K562 (cell line): Measurements from ENCODE around the gene TEX54. TPM values are rescaled to one million over a fixed set of nuclear protein-coding genes. Genes with fewer than 3 reads are reported as not detected.

Experiments
- CREB1 ChIP-seq, 2 experiments: sonication (generic) in 1 of 2; formaldehyde crosslinking in 1 of 2; IDR thresholded peaks; 2 replicates each; pipeline versions ENCODE4 v1.6.1 to v1.8.0; 2012 to 2022; ENCODE audit warnings: inconsistent platforms in 1 of 2, mild to moderate bottlenecking in 1 of 2, missing genetic modification reagents in 1 of 2, moderate library complexity in 1 of 2
- IRF9 ChIP-seq: fragments of 450-650 bp; IDR thresholded peaks from 2 replicates; pipeline ENCODE4 v1.6.1; 2016; ENCODE audit warnings: missing biosample characterization, missing genetic modification characterization
- RB1 ChIP-seq: fragments of 450-650 bp; IDR thresholded peaks from 2 replicates; pipeline ENCODE4 v1.6.1; 2017; ENCODE audit warnings: low read depth, mild to moderate bottlenecking
- SMAD3 ChIP-seq: fragments of 450-650 bp; formaldehyde crosslinking; conservative IDR thresholded peaks from 2 replicates; pipeline ENCODE4 v1.4.0; 2020; ENCODE audit warnings: mild to moderate bottlenecking
- TAF7 ChIP-seq: fragments of 450-650 bp; IDR thresholded peaks from 2 replicates; pipeline ENCODE4 v1.6.1; 2016; ENCODE audit warnings: missing genetic modification characterization, missing compliant biosample characterization
- ZBTB34 ChIP-seq: fragments of 250-450 bp; sonication (Bioruptor Pico); IDR thresholded peaks from 2 replicates; pipeline ENCODE4 v1.8.0; 2021; ENCODE audit warnings: mild to moderate bottlenecking, moderate library complexity
- ZNF277 ChIP-seq: fragments of 250-450 bp; sonication (Bioruptor Pico); IDR thresholded peaks from 2 replicates; pipeline ENCODE4 v1.8.0; 2022; ENCODE audit warnings: inconsistent platforms, mild to moderate bottlenecking, moderate library complexity, borderline replicate concordance
- ZNF282 ChIP-seq: sonication (generic); formaldehyde crosslinking; IDR thresholded peaks from 2 replicates; pipeline ENCODE4 v1.8.1; 2023; ENCODE audit warnings: missing genetic modification reagents
- ZNF395 ChIP-seq: fragments of 200-800 bp; sonication (Bioruptor generic); IDR thresholded peaks from 2 replicates; pipeline ENCODE4 v1.6.1; 2017; ENCODE audit warnings: missing genetic modification characterization, missing compliant biosample characterization
- ZNF431 ChIP-seq: sonication (generic); formaldehyde crosslinking; IDR thresholded peaks from 2 replicates; pipeline ENCODE4 v1.8.0; 2022; ENCODE audit warnings: mild to moderate bottlenecking, missing genetic modification reagents
- polyA plus RNA-seq, 8 experiments: library from polyadenylated mRNA; depleted of rRNA in 4 of 8; stranded (reverse) in 5 of 8; unstranded in 3 of 8; fragments of >200 nt; fragmentation: Nextera tagmentation in 2 of 8; fragmentation: Illumina TruSeq in 1 of 8; extraction: Ambion mirVana in 2 of 8; extraction: Trizol in 1 of 8; gene quantifications; 2 replicates each; pipeline versions ENCODE4 v1.2.1 to v1.2.3, GENCODE V29; 2011 to 2014; ENCODE audit warnings: inconsistent platforms in 1 of 8, missing spikeins in 1 of 8
- total RNA-seq, 7 experiments: library from RNA; depleted of rRNA in 6 of 7; stranded (reverse); fragments of >200 nt in 6 of 7; fragmentation: Illumina TruSeq in 2 of 7; extraction: Trizol in 2 of 7; gene quantifications; 2 replicates each; pipeline versions ENCODE4 v1.2.1 to v1.2.3, GENCODE V29; 2011 to 2021; ENCODE audit warnings: low replicate concordance in 1 of 7

Gene TEX54
- total and polyA plus RNA-seq, 9 of the 15 experiments (the other 6 are each of a cell fraction or from before 2014, with no cell fraction given): not detected

GRCh38 chr11:62839050-62839945 lies 6.7 kb upstream of the TEX54 start, which contains the start of gene WDR74 (continued):
- TF ChIP-seq ZNF431 (CRISPR knock-in tag) (no peak), ZNF277 (CRISPR knock-in tag) (no peak), IRF9 (no peak), CREB1 (IDR thresholded peaks at IDR 0.05) (peak; percentile 98), CREB1 (CRISPR knock-in tag; IDR thresholded peaks at IDR 0.05) (peak; percentile 100), RB1 (peak; percentile 70; the same call in 1 of the 2 replicates), ZBTB34 (no peak), ZNF282 (CRISPR knock-in tag) (no peak), TAF7 (tag) (0 out of 2 replicates have a peak, but pooled peaks have one; percentile 80), ZNF395 (CRISPR knock-in tag) (no peak), SMAD3 (no peak)
